GM23338 (cell line): ENCODE results near the gene RBM24.

Experiments used
- EZH2 ChIP-seq: fragments of 200-600 bp; sonication (generic); IDR thresholded peaks from one replicate; pipeline ENCODE4 v1.8.0; 2017; ENCODE audit warnings: antibody characterized with exemption, mild to moderate bottlenecking, low read depth; ENCODE audit not compliant: unreplicated experiment
- JUNB ChIP-seq: IDR thresholded peaks from one replicate; pipeline ENCODE4 v1.6.1; 2016; ENCODE audit warnings: antibody characterized with exemption; ENCODE audit not compliant: unreplicated experiment
- POLR2AphosphoS5 ChIP-seq: IDR thresholded peaks from 2 replicates; pipeline ENCODE4 v1.6.1; 2016; ENCODE audit warnings: antibody characterized with exemption, low read depth
- REST ChIP-seq: IDR thresholded peaks from one replicate; pipeline ENCODE4 v1.6.1; 2018; ENCODE audit warnings: antibody characterized with exemption; ENCODE audit not compliant: unreplicated experiment
- TF ChIP-seq, protein P1 (sequence below), 2 experiments: fragments of 200-600 bp in 1 of 2; sonication (generic) in 1 of 2; conservative IDR thresholded peaks; 2 replicates each; pipeline versions ENCODE4 v1.5.1 to v1.6.1; 2016 to 2017; ENCODE audit warnings: antibody characterized with exemption in 2 of 2, low read depth in 2 of 2, mild to moderate bottlenecking in 2 of 2, moderate library complexity in 1 of 2

GRCh38 chr6:17258749-17259148 lies 22.4 kb upstream of the RBM24 start:
- TF ChIP-seq, protein P1, sequence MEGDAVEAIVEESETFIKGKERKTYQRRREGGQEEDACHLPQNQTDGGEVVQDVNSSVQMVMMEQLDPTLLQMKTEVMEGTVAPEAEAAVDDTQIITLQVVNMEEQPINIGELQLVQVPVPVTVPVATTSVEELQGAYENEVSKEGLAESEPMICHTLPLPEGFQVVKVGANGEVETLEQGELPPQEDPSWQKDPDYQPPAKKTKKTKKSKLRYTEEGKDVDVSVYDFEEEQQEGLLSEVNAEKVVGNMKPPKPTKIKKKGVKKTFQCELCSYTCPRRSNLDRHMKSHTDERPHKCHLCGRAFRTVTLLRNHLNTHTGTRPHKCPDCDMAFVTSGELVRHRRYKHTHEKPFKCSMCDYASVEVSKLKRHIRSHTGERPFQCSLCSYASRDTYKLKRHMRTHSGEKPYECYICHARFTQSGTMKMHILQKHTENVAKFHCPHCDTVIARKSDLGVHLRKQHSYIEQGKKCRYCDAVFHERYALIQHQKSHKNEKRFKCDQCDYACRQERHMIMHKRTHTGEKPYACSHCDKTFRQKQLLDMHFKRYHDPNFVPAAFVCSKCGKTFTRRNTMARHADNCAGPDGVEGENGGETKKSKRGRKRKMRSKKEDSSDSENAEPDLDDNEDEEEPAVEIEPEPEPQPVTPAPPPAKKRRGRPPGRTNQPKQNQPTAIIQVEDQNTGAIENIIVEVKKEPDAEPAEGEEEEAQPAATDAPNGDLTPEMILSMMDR (conservative IDR thresholded peaks at IDR 0.05; ENCODE audit: low read depth in 2 of 2) = no peak
- no peak for TF ChIP-seq REST
- TF ChIP-seq JUNB = no peak
- TF ChIP-seq POLR2AphosphoS5 = no peak
- TF ChIP-seq EZH2 = no peak
